HepG2 (cell line): ENCODE results near the gene FCHO1. TPM values are rescaled to one million over a fixed set of nuclear protein-coding genes. Genes with fewer than 3 reads are reported as not detected.

Source experiments
- FOSL1 ChIP-seq: sonication (generic); formaldehyde crosslinking; IDR thresholded peaks from 2 replicates; pipeline ENCODE4 v1.9.0; 2021; ENCODE audit warnings: missing genetic modification reagents, borderline replicate concordance
- FUBP1 ChIP-seq: sonication (generic); formaldehyde crosslinking; IDR thresholded peaks from 2 replicates; pipeline ENCODE4 v1.5.1; 2020; ENCODE audit warnings: missing genetic modification reagents, mild to moderate bottlenecking, borderline replicate concordance
- GATAD2A ChIP-seq: IDR thresholded peaks from 2 replicates; pipeline ENCODE4 v1.6.1; 2016
- ISX ChIP-seq: sonication (generic); formaldehyde crosslinking; conservative IDR thresholded peaks from 2 replicates; pipeline ENCODE4 v1.5.0; 2020; ENCODE audit warnings: missing genetic modification reagents
- KDM5A ChIP-seq: fragments of 200-600 bp; sonication (generic); IDR thresholded peaks from 2 replicates; pipeline ENCODE4 v1.7.0; 2018; ENCODE audit warnings: antibody characterized with exemption, mild to moderate bottlenecking, low read length, borderline replicate concordance
- MLXIP ChIP-seq: sonication (generic); formaldehyde crosslinking; IDR thresholded peaks from 2 replicates; pipeline ENCODE4 v1.9.0; 2021; ENCODE audit warnings: missing genetic modification reagents, borderline replicate concordance
- PLRG1 ChIP-seq: fragments of 450-650 bp; conservative IDR thresholded peaks from 2 replicates; pipeline ENCODE4 v1.6.1; 2016
- SKI ChIP-seq: fragments of 450-650 bp; IDR thresholded peaks from one replicate; pipeline ENCODE4 v1.6.1; 2018; ENCODE audit warnings: mild to moderate bottlenecking; ENCODE audit not compliant: partially characterized antibody
- SSRP1 ChIP-seq: IDR thresholded peaks from 2 replicates; pipeline ENCODE4 v1.6.1; 2016; ENCODE audit warnings: control low read depth
- SYNCRIP ChIP-seq: fragments of 200-400 bp; formaldehyde crosslinking; IDR thresholded peaks from 2 replicates; pipeline ENCODE4 v1.6.1; 2018; ENCODE audit warnings: mild to moderate bottlenecking, low read depth, low read length; ENCODE audit not compliant: insufficient read depth
- U2AF2 ChIP-seq: fragments of 200-400 bp; formaldehyde crosslinking; IDR thresholded peaks from 2 replicates; pipeline ENCODE4 v1.6.1; 2017; ENCODE audit warnings: low read depth, mild to moderate bottlenecking, low read length
- ZFP37 ChIP-seq: sonication (generic); formaldehyde crosslinking; IDR thresholded peaks from 2 replicates; pipeline ENCODE4 v1.4.0; 2020; ENCODE audit warnings: missing genetic modification reagents, borderline replicate concordance
- ZIK1 ChIP-seq: sonication (generic); formaldehyde crosslinking; IDR thresholded peaks from 2 replicates; pipeline ENCODE4 v1.5.0; 2020; ENCODE audit warnings: mild to moderate bottlenecking, low read depth, missing genetic modification reagents, borderline replicate concordance
- ZNF138 ChIP-seq: sonication (generic); formaldehyde crosslinking; IDR thresholded peaks from 2 replicates; pipeline ENCODE4 v1.5.0; 2020; ENCODE audit warnings: mild to moderate bottlenecking, low read depth, missing genetic modification reagents
- ZNF512B ChIP-seq: sonication (generic); formaldehyde crosslinking; IDR thresholded peaks from 2 replicates; pipeline ENCODE4 v1.5.1; 2020; ENCODE audit warnings: missing genetic modification reagents, mild to moderate bottlenecking, borderline replicate concordance
- ZNF589 ChIP-seq: sonication (generic); formaldehyde crosslinking; conservative IDR thresholded peaks from 2 replicates; pipeline ENCODE4 v1.8.0; 2022; ENCODE audit warnings: mild to moderate bottlenecking, moderate library complexity, missing genetic modification reagents
- ZSCAN29 ChIP-seq: sonication (generic); formaldehyde crosslinking; conservative IDR thresholded peaks from 2 replicates; pipeline ENCODE4 v1.4.0; 2020; ENCODE audit warnings: mild to moderate bottlenecking, missing genetic modification reagents
- polyA plus RNA-seq, 8 experiments: library from polyadenylated mRNA; depleted of rRNA in 3 of 8; stranded (reverse) in 7 of 8; unstranded in 1 of 8; fragments of >200 nt; fragmentation: Illumina TruSeq in 4 of 8; extraction: Trizol in 4 of 8; gene quantifications; 2 replicates each; pipeline versions ENCODE4 v1.2.1 to v1.2.3, GENCODE V29; 2011 to 2016; ENCODE audit warnings: low read depth in 4 of 8, missing spikeins in 1 of 8, mixed read lengths in 1 of 8; ENCODE audit not compliant: insufficient read depth in 1 of 8
- total RNA-seq, 5 experiments: library from RNA; depleted of rRNA; stranded (reverse); fragments of >200 nt; fragmentation: Illumina TruSeq; extraction: Trizol; gene quantifications; 2 replicates each; pipeline ENCODE4 v1.2.3, GENCODE V29; 2016; ENCODE audit warnings: low read depth in 1 of 5
- TF ChIP-seq, protein P1 (sequence below): sonication (generic); formaldehyde crosslinking; IDR thresholded peaks from 2 replicates; pipeline ENCODE4 v1.8.1; 2023; ENCODE audit warnings: missing genetic modification reagents, mild to moderate bottlenecking, borderline replicate concordance
- TF ChIP-seq, protein P2 (sequence below): sonication (generic); formaldehyde crosslinking; IDR thresholded peaks from 2 replicates; pipeline ENCODE4 v1.9.0; 2021; ENCODE audit warnings: missing genetic modification reagents, borderline replicate concordance

The FCHO1 gene
- total and polyA plus RNA-seq, 2 of the 13 experiments (the other 11 are each of a cell fraction or from before 2014, with no cell fraction given) = 1.3 to 3.1 TPM

GRCh38 chr19:17766543-17767131 lies 15.4 kb downstream of the FCHO1 start (continued):
- TF ChIP-seq, protein P1, sequence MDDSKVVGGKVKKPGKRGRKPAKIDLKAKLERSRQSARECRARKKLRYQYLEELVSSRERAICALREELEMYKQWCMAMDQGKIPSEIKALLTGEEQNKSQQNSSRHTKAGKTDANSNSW = no peak
- TF ChIP-seq ZIK1 = peak; percentile 81; the same call in 1 of the 2 replicates
- TF ChIP-seq, protein P2, sequence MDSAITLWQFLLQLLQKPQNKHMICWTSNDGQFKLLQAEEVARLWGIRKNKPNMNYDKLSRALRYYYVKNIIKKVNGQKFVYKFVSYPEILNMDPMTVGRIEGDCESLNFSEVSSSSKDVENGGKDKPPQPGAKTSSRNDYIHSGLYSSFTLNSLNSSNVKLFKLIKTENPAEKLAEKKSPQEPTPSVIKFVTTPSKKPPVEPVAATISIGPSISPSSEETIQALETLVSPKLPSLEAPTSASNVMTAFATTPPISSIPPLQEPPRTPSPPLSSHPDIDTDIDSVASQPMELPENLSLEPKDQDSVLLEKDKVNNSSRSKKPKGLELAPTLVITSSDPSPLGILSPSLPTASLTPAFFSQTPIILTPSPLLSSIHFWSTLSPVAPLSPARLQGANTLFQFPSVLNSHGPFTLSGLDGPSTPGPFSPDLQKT (CRISPR knock-in tag) = no peak
- TF ChIP-seq ZNF512B (CRISPR knock-in tag) = no peak
- no peak for TF ChIP-seq FOSL1 (CRISPR knock-in tag)
- TF ChIP-seq SKI = no peak
- peak; percentile 34; the same call in 1 of the 2 replicates for TF ChIP-seq ZSCAN29 (CRISPR knock-in tag)
- TF ChIP-seq KDM5A = peak; percentile 37; the same call in 1 of the 2 replicates
- TF ChIP-seq ZNF138 (CRISPR knock-in tag) = no peak
- TF ChIP-seq FUBP1 (CRISPR knock-in tag) = no peak
- TF ChIP-seq GATAD2A = peak; percentile 82
- no peak for TF ChIP-seq ZFP37 (CRISPR knock-in tag)
- TF ChIP-seq ISX (CRISPR knock-in tag) = no peak
- no peak for TF ChIP-seq PLRG1
- no peak for TF ChIP-seq U2AF2
- 0 out of 2 replicates have a peak, but pooled peaks have one; percentile 25 for TF ChIP-seq MLXIP (CRISPR knock-in tag)
- no peak for TF ChIP-seq SYNCRIP
- TF ChIP-seq ZNF589 = no peak
- no peak for TF ChIP-seq SSRP1 (CRISPR knock-in tag)
